ENCODE data around the gene MCF2L2. TPM values are rescaled to one million over a fixed set of nuclear protein-coding genes. Genes with fewer than 3 reads are reported as not detected.

The MCF2L2 gene
- total and polyA plus RNA-seq, 2 donors from 2014 or later, result 0.32 to 1.7 TPM

DNA sequence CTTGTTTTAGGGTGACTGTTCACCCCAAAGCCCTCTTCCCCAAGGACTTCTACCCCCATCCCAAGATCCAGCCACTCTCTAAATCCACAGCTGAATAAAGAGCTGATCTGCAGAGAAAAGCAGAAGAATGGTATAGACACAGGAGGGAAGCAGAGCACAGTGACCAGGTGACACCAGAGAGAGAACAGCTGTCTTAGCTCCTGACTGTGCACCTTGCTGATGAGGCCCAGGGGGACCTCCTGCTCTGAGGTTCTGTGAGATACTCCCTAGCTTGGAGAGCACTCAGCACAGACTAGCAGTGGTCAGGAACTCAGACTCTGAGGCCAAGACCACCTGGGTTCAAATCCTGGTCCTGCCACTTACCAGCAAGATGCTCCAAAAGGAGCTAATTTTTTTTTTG lies 17.7 kb downstream of the MCF2L2 start:
- no peaks in the 10 kb centered on the region for H3K36me3 ChIP-seq (ENCODE audit: control insufficient read depth in 2 of 3, insufficient read depth in 3 of 3, low read length in 3 of 3)
- H3K27ac ChIP-seq (ENCODE audit: low read depth in 2 of 2, low read length in 2 of 2), result no peak overlapping the region
- intact Hi-C loops (cut with DNase I), result no loop called here
- H3K27me3 ChIP-seq (ENCODE audit: control insufficient read depth, insufficient read depth, low read length), result no peaks in the 10 kb centered on the region
- H3K9ac ChIP-seq (ENCODE audit: low read length in 3 of 3), result no peak overlapping the region
- no peaks in the 10 kb centered on the region for H3K4me1 ChIP-seq (ENCODE audit: control insufficient read depth in 2 of 3, insufficient read depth in 2 of 3, low read depth in 1 of 3, low read length in 3 of 3)
- H3K9me3 ChIP-seq (ENCODE audit: control insufficient read depth in 2 of 3, insufficient read depth in 1 of 3, low read length in 3 of 3), result no peaks in the 10 kb centered on the region
- no peak for DNase-seq
- H3K4me3 ChIP-seq (ENCODE audit: low read length in 3 of 3), result no peak overlapping the region
- TF ChIP-seq, protein P1, sequence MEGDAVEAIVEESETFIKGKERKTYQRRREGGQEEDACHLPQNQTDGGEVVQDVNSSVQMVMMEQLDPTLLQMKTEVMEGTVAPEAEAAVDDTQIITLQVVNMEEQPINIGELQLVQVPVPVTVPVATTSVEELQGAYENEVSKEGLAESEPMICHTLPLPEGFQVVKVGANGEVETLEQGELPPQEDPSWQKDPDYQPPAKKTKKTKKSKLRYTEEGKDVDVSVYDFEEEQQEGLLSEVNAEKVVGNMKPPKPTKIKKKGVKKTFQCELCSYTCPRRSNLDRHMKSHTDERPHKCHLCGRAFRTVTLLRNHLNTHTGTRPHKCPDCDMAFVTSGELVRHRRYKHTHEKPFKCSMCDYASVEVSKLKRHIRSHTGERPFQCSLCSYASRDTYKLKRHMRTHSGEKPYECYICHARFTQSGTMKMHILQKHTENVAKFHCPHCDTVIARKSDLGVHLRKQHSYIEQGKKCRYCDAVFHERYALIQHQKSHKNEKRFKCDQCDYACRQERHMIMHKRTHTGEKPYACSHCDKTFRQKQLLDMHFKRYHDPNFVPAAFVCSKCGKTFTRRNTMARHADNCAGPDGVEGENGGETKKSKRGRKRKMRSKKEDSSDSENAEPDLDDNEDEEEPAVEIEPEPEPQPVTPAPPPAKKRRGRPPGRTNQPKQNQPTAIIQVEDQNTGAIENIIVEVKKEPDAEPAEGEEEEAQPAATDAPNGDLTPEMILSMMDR (IDR thresholded peaks at IDR 0.05; ENCODE audit: borderline replicate concordance, extremely low read depth, insufficient read depth), result no peak
- no peak for FAIRE-seq

DNA sequence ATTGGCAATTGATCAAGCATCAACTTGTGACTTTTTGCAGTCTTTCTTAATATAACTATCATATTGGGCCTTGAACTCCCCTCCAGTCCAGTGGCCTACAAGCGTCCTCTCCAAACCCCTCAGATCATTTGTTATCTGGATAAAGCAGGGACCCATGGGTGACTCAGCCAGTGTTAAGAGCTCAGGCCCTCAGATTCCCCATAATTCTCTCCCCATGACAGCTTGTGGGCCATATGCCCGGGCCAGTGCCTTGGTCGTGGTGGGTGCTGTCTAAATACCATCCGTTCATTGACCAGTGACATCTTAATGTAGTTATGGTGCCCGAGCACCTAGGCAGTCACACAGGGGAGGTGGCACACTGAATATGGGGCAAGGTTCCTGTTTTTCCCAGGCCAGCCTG lies 18.1 kb downstream of the MCF2L2 start:
- FAIRE-seq, result no peak
- Histone ChIP-seq H3K9me3 (ENCODE audit: control insufficient read depth in 2 of 3, insufficient read depth in 1 of 3, low read length in 3 of 3) (no peaks in the 10 kb centered on the region), H3K27me3 (ENCODE audit: control insufficient read depth, insufficient read depth, low read length) (no peaks in the 10 kb centered on the region), H3K9ac (ENCODE audit: low read length in 3 of 3) (no peak overlapping the region), H3K27ac (ENCODE audit: low read depth in 2 of 2, low read length in 2 of 2) (no peak overlapping the region), H3K4me1 (ENCODE audit: control insufficient read depth in 2 of 3, insufficient read depth in 2 of 3, low read depth in 1 of 3, low read length in 3 of 3) (no peaks in the 10 kb centered on the region), H3K4me3 (ENCODE audit: low read length in 3 of 3) (no peak overlapping the region), H3K36me3 (ENCODE audit: control insufficient read depth in 2 of 3, insufficient read depth in 3 of 3, low read length in 3 of 3) (no peaks in the 10 kb centered on the region)
- DNase-seq, result no peak
- intact Hi-C loops (cut with DNase I), result no loop called here
- TF ChIP-seq, protein P1 (IDR thresholded peaks at IDR 0.05; ENCODE audit: borderline replicate concordance, extremely low read depth, insufficient read depth), result no peak

DNA sequence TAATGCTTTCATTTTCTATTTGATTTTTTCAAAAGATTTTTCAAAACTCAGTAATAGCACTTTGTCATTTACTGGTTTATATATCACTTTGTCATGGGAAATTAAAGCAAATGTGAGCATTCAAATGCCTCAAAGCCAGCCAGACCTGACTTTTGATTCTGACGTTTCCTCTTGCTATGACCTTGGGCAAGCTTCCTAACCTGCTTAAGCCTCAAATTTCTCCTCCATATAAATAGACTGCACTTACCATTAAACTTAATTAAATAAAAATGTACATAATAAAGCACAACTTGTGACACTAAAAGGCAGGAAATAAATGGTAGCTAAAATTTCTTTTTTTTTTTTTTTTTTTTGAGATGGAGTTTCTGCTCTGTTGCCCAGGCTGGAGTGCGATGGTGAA lies 19.2 kb downstream of the MCF2L2 start:
- Histone ChIP-seq H3K4me3 (ENCODE audit: low read length in 3 of 3) (no peak overlapping the region), H3K27me3 (ENCODE audit: control insufficient read depth, insufficient read depth, low read length) (no peaks in the 10 kb centered on the region), H3K9me3 (ENCODE audit: control insufficient read depth in 2 of 3, insufficient read depth in 1 of 3, low read length in 3 of 3) (no peaks in the 10 kb centered on the region), H3K9ac (ENCODE audit: low read length in 3 of 3) (no peak overlapping the region), H3K4me1 (ENCODE audit: control insufficient read depth in 2 of 3, insufficient read depth in 2 of 3, low read depth in 1 of 3, low read length in 3 of 3) (no peaks in the 10 kb centered on the region), H3K27ac (ENCODE audit: low read depth in 2 of 2, low read length in 2 of 2) (no peak overlapping the region), H3K36me3 (ENCODE audit: control insufficient read depth in 2 of 3, insufficient read depth in 3 of 3, low read length in 3 of 3) (no peaks in the 10 kb centered on the region)
- FAIRE-seq (no peak), DNase-seq (no peak)
- TF ChIP-seq, protein P1 (IDR thresholded peaks at IDR 0.05; ENCODE audit: borderline replicate concordance, extremely low read depth, insufficient read depth), result no peak
- intact Hi-C loops (cut with DNase I), result no loop called here

DNA sequence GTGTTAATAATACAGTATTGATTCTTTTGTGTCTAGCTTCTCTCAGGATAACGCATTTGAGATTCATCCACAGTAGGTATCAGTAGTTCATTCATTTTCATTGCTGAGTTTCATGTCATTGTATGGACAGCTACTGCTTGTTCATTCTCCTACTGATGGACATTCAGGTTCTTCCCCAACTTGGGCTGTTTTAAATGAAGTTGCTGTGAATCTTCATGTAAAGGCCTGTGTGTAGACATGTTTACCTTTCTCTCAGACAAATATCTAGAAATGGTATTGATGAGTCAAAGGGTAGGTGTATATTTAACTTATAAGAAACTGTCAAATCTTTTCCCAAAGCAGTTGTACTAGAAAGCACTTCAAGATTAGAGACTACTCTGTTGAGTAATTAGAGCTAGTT lies 26.7 kb downstream of the MCF2L2 start:
- FAIRE-seq, result no peak

More for the DNA sequence above, 26.7 kb downstream of the MCF2L2 start:
- DNase-seq, result no peak
- intact Hi-C loops (cut with DNase I), result no loop called here
- no peak overlapping the region for H3K27ac ChIP-seq (ENCODE audit: low read depth in 2 of 2, low read length in 2 of 2)
- TF ChIP-seq, protein P1 (IDR thresholded peaks at IDR 0.05; ENCODE audit: borderline replicate concordance, extremely low read depth, insufficient read depth), result no peak
- H3K27me3 ChIP-seq (ENCODE audit: control insufficient read depth, insufficient read depth, low read length), result no peaks in the 10 kb centered on the region
- no peaks in the 10 kb centered on the region for H3K36me3 ChIP-seq (ENCODE audit: control insufficient read depth in 2 of 3, insufficient read depth in 3 of 3, low read length in 3 of 3)
- H3K9ac ChIP-seq (ENCODE audit: low read length in 3 of 3), result no peak overlapping the region
- H3K4me3 ChIP-seq (ENCODE audit: low read length in 3 of 3), result no peak overlapping the region
- no peaks in the 10 kb centered on the region for H3K4me1 ChIP-seq (ENCODE audit: control insufficient read depth in 2 of 3, insufficient read depth in 2 of 3, low read depth in 1 of 3, low read length in 3 of 3)
- H3K9me3 ChIP-seq (ENCODE audit: control insufficient read depth in 2 of 3, insufficient read depth in 1 of 3, low read length in 3 of 3), result no peaks in the 10 kb centered on the region

All from kidney (tissue), 14 donors.